ENCODE data around the gene CTSA. TPM values are rescaled to one million over a fixed set of nuclear protein-coding genes. Genes with fewer than 3 reads are reported as not detected.

CTSA gene
- total and polyA plus RNA-seq, 10 donors = 56.6 to 203 (median 176) TPM

DNA sequence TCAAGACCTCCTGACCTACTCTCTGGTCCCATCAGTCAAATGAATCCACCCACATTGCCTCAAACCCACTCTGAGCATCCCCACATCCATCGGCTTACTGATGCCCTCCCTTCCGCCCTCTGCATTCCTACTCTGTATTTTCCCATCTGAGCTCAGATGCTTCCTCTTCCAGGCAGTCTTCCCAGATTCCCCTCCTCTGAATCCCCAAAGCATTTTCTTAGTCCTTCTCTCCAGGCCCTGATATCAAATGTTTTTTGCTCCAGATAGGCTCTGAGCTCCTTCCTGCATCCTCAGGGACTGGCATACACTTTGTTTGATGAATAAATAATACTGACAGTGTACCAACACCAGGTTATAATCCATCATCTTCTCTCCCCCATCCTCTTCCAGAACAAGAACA, 16.9 kb downstream of the CTSA start:
- Histone ChIP-seq H3K27me3 (replicated peaks in 1 of 7) (peaks cover 0 to 19% (median 5%) of the 10 kb centered on the region in 7 donors), H3K36me3 (peaks cover 0 to 7% (median 0%) of the 10 kb centered on the region in 6 donors), H3K4me3 (no peak overlapping the region), H3K4me1 (peaks cover 14 to 36% (median 32%) of the 10 kb centered on the region in 6 donors), H3K9me3 (no peaks in the 10 kb centered on the region), H3K27ac (no peak overlapping the region)
- TF ChIP-seq POLR2AphosphoS5 (IDR thresholded peaks at IDR 0.05) (no peak), CTCF (IDR thresholded peaks at IDR 0.05 in 8 of 11, conservative IDR thresholded peaks at IDR 0.05 in 3 of 11) (no peak), POLR2A (IDR thresholded peaks at IDR 0.05) (no peak)
- intact Hi-C loops (cut with DNase I; ENCODE audit: low total_unique reads) = no loop called here
- 87 to 94% (median 93%) methylated on average over 2 of the region's 2 CpGs for WGBS, 5 donors
- no peak for DNase-seq

DNA sequence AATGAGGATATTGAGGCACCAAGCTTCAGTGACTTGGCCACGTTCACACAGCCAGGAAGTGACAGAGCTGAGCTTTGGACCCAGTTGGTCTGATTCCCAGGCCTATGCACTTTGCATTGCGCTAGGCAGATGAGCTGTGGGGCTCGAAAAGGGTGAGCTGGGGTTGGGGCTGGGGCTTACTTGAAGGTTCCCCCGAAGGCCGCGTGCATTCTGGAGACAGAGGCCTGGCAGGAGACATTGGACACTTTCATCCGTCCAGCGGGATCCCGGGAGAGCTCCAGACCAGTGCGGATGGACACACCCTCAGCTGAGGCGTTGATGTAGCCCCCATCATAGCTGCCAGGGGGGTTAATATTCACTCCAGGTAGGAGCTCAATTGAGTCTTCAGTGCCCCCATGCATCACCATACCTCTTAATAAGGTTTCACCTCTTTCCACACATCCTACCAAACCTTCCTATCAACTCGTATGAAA, 18.2 kb downstream of the CTSA start:
- Histone ChIP-seq H3K4me3 (peak overlapping the region in 1 of 8 donors; percentile 78), H3K27ac (peak overlapping the region in 3 of 8 donors; percentile 16 to 86 (median 79)), H3K4me1 (peaks cover 14 to 48% (median 34%) of the 10 kb centered on the region in 6 donors), H3K27me3 (replicated peaks in 1 of 7) (peaks cover 0 to 30% (median 5%) of the 10 kb centered on the region in 7 donors), H3K36me3 (peaks cover 0 to 7% (median 0%) of the 10 kb centered on the region in 6 donors), H3K9me3 (no peaks in the 10 kb centered on the region)
- WGBS, 5 donors = 83 to 94% (median 85%) methylated on average over 10 to 12 of the region's 12 CpGs
- intact Hi-C loops (cut with DNase I; ENCODE audit: low total_unique reads) = no loop called here
- TF ChIP-seq POLR2A (IDR thresholded peaks at IDR 0.05) = no peak
- TF ChIP-seq CTCF (IDR thresholded peaks at IDR 0.05 in 8 of 11, conservative IDR thresholded peaks at IDR 0.05 in 3 of 11) = no peak
- TF ChIP-seq POLR2AphosphoS5 (IDR thresholded peaks at IDR 0.05) = no peak
- no peak for DNase-seq

GRCh38 chr20:45909817-45910669, 18.9 kb downstream of the CTSA start:
- Histone ChIP-seq H3K36me3 (peaks cover 0 to 4% (median 0%) of the 10 kb centered on the region in 6 donors), H3K9me3 (no peaks in the 10 kb centered on the region), H3K27ac (peak overlapping the region in 5 of 8 donors; percentile 16 to 86 (median 51)), H3K27me3 (replicated peaks in 1 of 7) (peaks cover 0 to 31% (median 5%) of the 10 kb centered on the region in 7 donors), H3K4me1 (peaks cover 14 to 54% (median 34%) of the 10 kb centered on the region in 6 donors), H3K4me3 (peak overlapping the region in 4 of 8 donors; percentile 45 to 78 (median 48))
- WGBS, 5 donors = 75 to 80% (median 77%) methylated on average over 21 to 22 of the region's 22 CpGs
- intact Hi-C loops (cut with DNase I; ENCODE audit: low total_unique reads) = no loop called here
- no peak for DNase-seq
- TF ChIP-seq POLR2AphosphoS5 (IDR thresholded peaks at IDR 0.05) (no peak), CTCF (IDR thresholded peaks at IDR 0.05 in 8 of 11, conservative IDR thresholded peaks at IDR 0.05 in 3 of 11) (no peak), POLR2A (IDR thresholded peaks at IDR 0.05) (no peak)
